Testis (tissue), 3 donors: ENCODE data around the gene MED13. TPM values are rescaled to one million over a fixed set of nuclear protein-coding genes. Genes with fewer than 3 reads are reported as not detected.
"Not testable (repeated sequence)": the region's sequence is repeated elsewhere in the genome, so short reads cannot be mapped to it uniquely, and the experiment has no call there.

ENCODE experiments used
- DNase-seq: peaks from one replicate; pipeline ENCODE4 v3.0.0-alpha.2; 2019
- H3K27ac ChIP-seq, 2 donors: fragments of 200-600 bp; sonication (generic); one replicate each; pipeline ENCODE4 v1.5.1; 2019
- H3K27me3 ChIP-seq: fragments of 200-600 bp; sonication (generic); one replicate; pipeline ENCODE4 v1.5.1; 2019
- H3K36me3 ChIP-seq: fragments of 200-600 bp; sonication (generic); one replicate; pipeline ENCODE4 v1.5.1; 2017; ENCODE audit warnings: low read depth; ENCODE audit errors: missing control alignments
- H3K4me1 ChIP-seq: fragments of 200-600 bp; sonication (generic); one replicate; pipeline ENCODE4 v1.5.1; 2019
- H3K4me3 ChIP-seq, 2 donors: fragments of 200-600 bp; sonication (generic); one replicate each; pipeline ENCODE4 v1.5.1; 2017 to 2019
- H3K9me3 ChIP-seq: fragments of 200-600 bp; sonication (generic); one replicate; pipeline ENCODE4 v1.5.1; 2017
- CTCF ChIP-seq, 3 experiments: fragments of 450-650 bp in 2 of 3; fragments of 200-600 bp in 1 of 3; sonication (generic) in 1 of 3; IDR thresholded peaks; one replicate each; pipeline ENCODE4 v1.5.1; 2016 to 2019; ENCODE audit warnings: antibody characterized with exemption in 3 of 3, mild to moderate bottlenecking in 2 of 3, moderate library complexity in 1 of 3
- POLR2A ChIP-seq: fragments of 450-650 bp; IDR thresholded peaks from one replicate; pipeline ENCODE4 v1.6.1; 2017; ENCODE audit warnings: antibody characterized with exemption, mild to moderate bottlenecking, moderate library complexity
- WGBS, 2 donors: methylation state at CpG; one replicate each; pipeline ENCODE4 v1.1.5; 2018; 5-methylcytosine and 5-hydroxymethylcytosine counted together
- intact Hi-C: fragments of 100-400 bp; cut with DNase I; formaldehyde crosslinking; loops from one replicate; pipeline ENCODE4 v1.15.1; 2023; ENCODE audit warnings: low total_unique reads
- polyA plus RNA-seq: library from polyadenylated mRNA; stranded (reverse); fragments of 350-450 nt; fragmentation: Illumina TruSeq; extraction: RNeasy Lipid Tissue Mini Kit (QIAGEN cat#74804); gene quantifications from one replicate; pipeline ENCODE4 v1.2.3, GENCODE V29; 2014; ENCODE audit warnings: low read depth, low replicate concordance; ENCODE audit not compliant: insufficient read depth
- total RNA-seq, 2 donors: library from RNA; depleted of rRNA; stranded (reverse); fragments of >200 nt; gene quantifications; one replicate each; pipeline ENCODE4 v1.2.3, GENCODE V29; 2016

MED13 gene
- total and polyA plus RNA-seq, 3 donors from 2014 or later: 44.0 to 145 (median 98.7) TPM

GRCh38 chr17:61942085-61942484, 123.0 kb downstream of the MED13 start:
- Histone ChIP-seq H3K4me1 (no peaks in the 10 kb centered on the region), H3K9me3 (no peaks in the 10 kb centered on the region), H3K27ac (no peak overlapping the region), H3K4me3 (no peak overlapping the region), H3K36me3 (no peaks in the 10 kb centered on the region), H3K27me3 (no peaks in the 10 kb centered on the region)
- TF ChIP-seq CTCF (IDR thresholded peaks at IDR 0.05): no peak
- no peak for TF ChIP-seq POLR2A
- 93 to 94% methylated on average over 2 of the region's 2 CpGs for WGBS, 2 donors
- DNase-seq: no peak
- intact Hi-C loops: no loop called here

- Histone ChIP-seq H3K27ac (peak overlapping the region; percentile 85 to 91), H3K27me3 (no peaks in the 10 kb centered on the region), H3K36me3 (no peaks in the 10 kb centered on the region), H3K4me1 (peaks cover 4% of the 10 kb centered on the region), H3K4me3 (peak overlapping the region; percentile 86 to 88), H3K9me3 (no peaks in the 10 kb centered on the region)
- no peak for DNase-seq
- TF ChIP-seq POLR2A (no peak), CTCF (IDR thresholded peaks at IDR 0.05) (no peak)
- intact Hi-C loops: loop anchor here (10.0 kb wide), 1 partner anchor 137 kb away; the partner anchor contains the start of gene MED13
- WGBS, 2 donors: 32 to 41% methylated on average over 4 of the region's 4 CpGs
Observed at GRCh38 chr17:61928101-61928436, 137.0 kb downstream of the MED13 start.

- DNase-seq: peak; percentile 97
- TF ChIP-seq POLR2A: peak; percentile 49
- peak in 2 of 3 experiments; percentile 3 to 13 for TF ChIP-seq CTCF (IDR thresholded peaks at IDR 0.05)
- no peaks in the 10 kb centered on the region for H3K36me3 ChIP-seq
- no peaks in the 10 kb centered on the region for H3K9me3 ChIP-seq
- H3K4me1 ChIP-seq: peaks cover 4% of the 10 kb centered on the region
- WGBS, 2 donors: 0% methylated on average over 25 to 58 of the region's 58 CpGs
- H3K27me3 ChIP-seq: no peaks in the 10 kb centered on the region
- intact Hi-C loops: loop anchor here (10.0 kb wide), 1 partner anchor 137 kb away; the partner anchor contains the start of gene MED13
- H3K27ac ChIP-seq: peak within 1 kb of the TSS; percentile 85 to 91
- H3K4me3 ChIP-seq: peak within 1 kb of the TSS; percentile 86 to 88
Observed at GRCh38 chr17:61927208-61928100, 137.6 kb downstream of the MED13 start, which contains the start of gene INTS2. Gene INTS2 (minus strand): TSS chr17:61927982. CDS start chr17:61926644, 1,338 bp downstream.

- H3K9me3 ChIP-seq: no peaks in the 10 kb centered on the region
- H3K36me3 ChIP-seq: no peaks in the 10 kb centered on the region
- H3K27me3 ChIP-seq: no peaks in the 10 kb centered on the region
- DNase-seq: no peak
- H3K4me3 ChIP-seq: peak overlapping the region; percentile 86 to 88
- intact Hi-C loops: loop anchor here (10.0 kb wide), 1 partner anchor 138 kb away; the partner anchor contains the start of gene MED13
- peak overlapping the region; percentile 85 to 91 for H3K27ac ChIP-seq
- TF ChIP-seq POLR2A (no peak), CTCF (IDR thresholded peaks at IDR 0.05) (no peak)
- peaks cover 4% of the 10 kb centered on the region for H3K4me1 ChIP-seq
- WGBS, 2 donors: 2% methylated on average over 4 of the region's 4 CpGs
Observed at GRCh38 chr17:61926826-61927207, 138.3 kb downstream of the MED13 start.

- WGBS, 2 donors: 93 to 98% methylated on average over 15 of the region's 15 CpGs
- H3K9me3 ChIP-seq, H3K27me3 ChIP-seq, H3K4me3 ChIP-seq, H3K36me3 ChIP-seq, H3K27ac ChIP-seq, H3K4me1 ChIP-seq, intact Hi-C loops, DNase-seq: not testable (repeated sequence)
Observed at GRCh38 chr17:61915162-61915561, 149.9 kb downstream of the MED13 start.
